ENCODE results near the gene DGKH.

DGKH gene

GRCh38 chr13:42022336-42022735 is 26.1 kb upstream of the DGKH start:
- no CpG with 5 or more reads among the region's 4 CpGs for WGBS (ENCODE audit: insufficient coverage, insufficient read length)
- no peak overlapping the region for H3K27ac ChIP-seq (ENCODE audit: low read length)

DNA sequence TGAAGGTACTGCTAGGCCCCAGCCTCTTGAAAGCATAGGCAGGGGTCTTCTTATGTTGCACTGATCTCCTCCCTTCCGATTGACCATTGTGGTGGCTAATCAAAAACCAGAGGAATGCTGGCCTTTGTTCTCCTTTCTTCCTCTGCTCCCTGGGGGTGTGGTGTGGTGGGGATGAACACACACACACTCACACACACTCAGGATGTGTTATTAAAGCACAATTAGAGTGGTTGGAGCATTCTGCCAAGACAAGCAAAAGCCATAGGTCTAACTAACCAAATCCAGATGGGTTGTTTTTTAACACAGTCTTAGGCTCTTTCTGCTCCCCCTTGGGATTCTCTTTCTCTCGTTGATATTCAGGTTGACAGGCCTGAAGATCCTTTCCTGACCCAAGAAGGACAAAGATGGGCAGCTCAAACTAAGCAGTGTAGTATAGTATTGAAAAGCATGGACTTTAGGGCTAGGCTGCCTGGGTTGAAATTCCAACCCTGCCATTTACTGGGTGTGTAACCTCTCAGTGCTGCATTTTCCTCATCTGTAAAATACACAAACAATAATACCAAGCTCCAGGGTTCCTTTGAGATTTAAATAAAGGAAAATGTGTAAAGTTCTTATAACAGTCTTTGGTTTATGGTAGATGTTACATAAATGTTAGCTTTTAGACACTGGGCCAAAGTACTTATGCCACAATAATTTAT is 25.5 kb upstream of the DGKH start:
- Histone ChIP-seq H3K27me3 (ENCODE audit: control insufficient read depth, insufficient read depth, low read length) (no peaks in the 10 kb centered on the region), H3K4me1 (ENCODE audit: control insufficient read depth, insufficient read depth, low read length) (no peaks in the 10 kb centered on the region), H3K9me3 (ENCODE audit: control insufficient read depth, insufficient read depth, low read length) (no peaks in the 10 kb centered on the region), H3K36me3 (ENCODE audit: control insufficient read depth, insufficient read depth, low read length) (no peaks in the 10 kb centered on the region), H3K4me3 (ENCODE audit: low read length) (no peak overlapping the region), H3K27ac (ENCODE audit: low read length) (no peak overlapping the region)
- no peak for DNase-seq (ENCODE audit: low read depth, low spot score)
- no CpG with 5 or more reads among the region's 2 CpGs for WGBS (ENCODE audit: insufficient coverage, insufficient read length)

More at GRCh38 chr13:42022336-42022735, 26.1 kb upstream of the DGKH start:
- Histone ChIP-seq H3K4me1 (ENCODE audit: control insufficient read depth, insufficient read depth, low read length) (no peaks in the 10 kb centered on the region), H3K4me3 (ENCODE audit: low read length) (no peak overlapping the region), H3K9me3 (ENCODE audit: control insufficient read depth, insufficient read depth, low read length) (no peaks in the 10 kb centered on the region), H3K27me3 (ENCODE audit: control insufficient read depth, insufficient read depth, low read length) (no peaks in the 10 kb centered on the region), H3K36me3 (ENCODE audit: control insufficient read depth, insufficient read depth, low read length) (no peaks in the 10 kb centered on the region)
- DNase-seq (ENCODE audit: low read depth, low spot score) = no peak

DNA sequence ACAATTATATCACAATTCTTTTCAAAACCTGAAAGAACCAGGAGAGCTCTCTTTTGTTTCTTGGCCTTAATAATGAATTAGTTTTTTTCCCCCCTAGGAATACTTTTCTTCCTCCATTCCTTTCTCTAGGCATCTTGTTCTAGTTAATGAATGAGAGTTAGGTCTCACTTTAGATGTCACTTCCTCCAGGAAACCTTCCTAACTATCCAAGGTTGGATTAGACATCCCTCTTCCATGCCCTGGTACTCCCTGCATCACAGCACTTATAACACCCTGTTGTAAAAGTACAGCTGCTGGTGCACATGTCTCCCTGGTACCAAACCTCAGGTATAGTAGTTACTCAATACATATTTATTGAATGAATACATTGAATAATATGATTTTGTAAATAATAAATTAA is 21.2 kb upstream of the DGKH start:
- no peak for DNase-seq (ENCODE audit: low read depth, low spot score)
- Histone ChIP-seq H3K4me1 (ENCODE audit: control insufficient read depth, insufficient read depth, low read length) (no peaks in the 10 kb centered on the region), H3K27ac (ENCODE audit: low read length) (no peak overlapping the region), H3K36me3 (ENCODE audit: control insufficient read depth, insufficient read depth, low read length) (no peaks in the 10 kb centered on the region), H3K27me3 (ENCODE audit: control insufficient read depth, insufficient read depth, low read length) (no peaks in the 10 kb centered on the region), H3K4me3 (ENCODE audit: low read length) (no peak overlapping the region), H3K9me3 (ENCODE audit: control insufficient read depth, insufficient read depth, low read length) (no peaks in the 10 kb centered on the region)

- H3K27me3 ChIP-seq (ENCODE audit: control insufficient read depth, insufficient read depth, low read length) = no peaks in the 10 kb centered on the region
- H3K9me3 ChIP-seq (ENCODE audit: control insufficient read depth, insufficient read depth, low read length) = no peaks in the 10 kb centered on the region
- no peak overlapping the region for H3K27ac ChIP-seq (ENCODE audit: low read length)
- no peaks in the 10 kb centered on the region for H3K36me3 ChIP-seq (ENCODE audit: control insufficient read depth, insufficient read depth, low read length)
- H3K4me1 ChIP-seq (ENCODE audit: control insufficient read depth, insufficient read depth, low read length) = no peaks in the 10 kb centered on the region
- no peak overlapping the region for H3K4me3 ChIP-seq (ENCODE audit: low read length)
- no peak for DNase-seq (ENCODE audit: low read depth, low spot score)
- no CpG with 5 or more reads among the region's 3 CpGs for WGBS (ENCODE audit: insufficient coverage, insufficient read length)
Observed at GRCh38 chr13:42028113-42028799, 20.2 kb upstream of the DGKH start.

DNA sequence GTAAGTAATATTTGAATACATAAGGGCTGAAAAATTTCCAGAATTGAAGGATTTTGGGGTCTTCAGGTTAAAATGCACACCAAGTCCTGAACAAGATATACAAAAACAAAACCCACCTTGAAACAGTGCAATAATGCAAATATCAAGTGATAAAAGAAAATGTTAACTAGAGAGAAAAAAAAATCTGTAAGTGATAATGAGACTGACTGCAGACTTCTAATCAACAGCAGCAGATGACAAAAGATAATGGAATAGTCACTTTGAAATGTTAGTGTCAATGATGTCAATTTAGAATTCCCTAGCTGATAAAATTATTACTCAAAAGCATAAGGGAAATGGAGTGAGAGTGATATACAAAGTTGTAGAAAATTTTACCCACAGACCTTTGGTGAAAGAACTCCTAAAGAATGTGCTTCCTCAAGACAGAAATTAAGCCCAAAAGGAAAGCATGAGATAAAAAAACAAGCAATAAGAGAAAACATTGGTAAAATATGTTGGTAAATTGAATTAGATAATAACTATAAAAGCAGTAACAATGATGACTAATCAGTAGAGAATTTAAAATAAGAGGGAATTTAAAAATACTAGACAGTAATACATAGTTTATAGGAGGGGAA is 12.4 kb upstream of the DGKH start:
- DNase-seq (ENCODE audit: low read depth, low spot score) = no peak
- H3K36me3 ChIP-seq (ENCODE audit: control insufficient read depth, insufficient read depth, low read length) = no peaks in the 10 kb centered on the region
- no peaks in the 10 kb centered on the region for H3K9me3 ChIP-seq (ENCODE audit: control insufficient read depth, insufficient read depth, low read length)
- H3K4me1 ChIP-seq (ENCODE audit: control insufficient read depth, insufficient read depth, low read length) = no peaks in the 10 kb centered on the region
- H3K4me3 ChIP-seq (ENCODE audit: low read length) = no peak overlapping the region
- H3K27me3 ChIP-seq (ENCODE audit: control insufficient read depth, insufficient read depth, low read length) = peaks cover 13% of the 10 kb centered on the region; the same call in 1 of the 2 replicates
- no peak overlapping the region for H3K27ac ChIP-seq (ENCODE audit: low read length)

GRCh38 chr13:42036711-42037110 is 11.7 kb upstream of the DGKH start:
- H3K27me3 ChIP-seq (ENCODE audit: control insufficient read depth, insufficient read depth, low read length) = peaks cover 13% of the 10 kb centered on the region; the same call in 1 of the 2 replicates
- no peak overlapping the region for H3K4me3 ChIP-seq (ENCODE audit: low read length)
- no peak overlapping the region for H3K27ac ChIP-seq (ENCODE audit: low read length)
- no peaks in the 10 kb centered on the region for H3K36me3 ChIP-seq (ENCODE audit: control insufficient read depth, insufficient read depth, low read length)
- H3K9me3 ChIP-seq (ENCODE audit: control insufficient read depth, insufficient read depth, low read length) = no peaks in the 10 kb centered on the region
- no peaks in the 10 kb centered on the region for H3K4me1 ChIP-seq (ENCODE audit: control insufficient read depth, insufficient read depth, low read length)
- no CpG with 5 or more reads among the region's 3 CpGs for WGBS (ENCODE audit: insufficient coverage, insufficient read length)
- DNase-seq (ENCODE audit: low read depth, low spot score) = no peak

GRCh38 chr13:42038661-42039456 is 9.6 kb upstream of the DGKH start:
- no CpG with 5 or more reads among the region's 19 CpGs for WGBS (ENCODE audit: insufficient coverage, insufficient read length)
- Histone ChIP-seq H3K4me1 (ENCODE audit: control insufficient read depth, insufficient read depth, low read length) (no peaks in the 10 kb centered on the region), H3K27ac (ENCODE audit: low read length) (no peak overlapping the region), H3K27me3 (ENCODE audit: control insufficient read depth, insufficient read depth, low read length) (peaks cover 13% of the 10 kb centered on the region; the same call in 1 of the 2 replicates), H3K4me3 (ENCODE audit: low read length) (no peak overlapping the region), H3K36me3 (ENCODE audit: control insufficient read depth, insufficient read depth, low read length) (no peaks in the 10 kb centered on the region), H3K9me3 (ENCODE audit: control insufficient read depth, insufficient read depth, low read length) (no peaks in the 10 kb centered on the region)
- DNase-seq (ENCODE audit: low read depth, low spot score) = no peak

DNA sequence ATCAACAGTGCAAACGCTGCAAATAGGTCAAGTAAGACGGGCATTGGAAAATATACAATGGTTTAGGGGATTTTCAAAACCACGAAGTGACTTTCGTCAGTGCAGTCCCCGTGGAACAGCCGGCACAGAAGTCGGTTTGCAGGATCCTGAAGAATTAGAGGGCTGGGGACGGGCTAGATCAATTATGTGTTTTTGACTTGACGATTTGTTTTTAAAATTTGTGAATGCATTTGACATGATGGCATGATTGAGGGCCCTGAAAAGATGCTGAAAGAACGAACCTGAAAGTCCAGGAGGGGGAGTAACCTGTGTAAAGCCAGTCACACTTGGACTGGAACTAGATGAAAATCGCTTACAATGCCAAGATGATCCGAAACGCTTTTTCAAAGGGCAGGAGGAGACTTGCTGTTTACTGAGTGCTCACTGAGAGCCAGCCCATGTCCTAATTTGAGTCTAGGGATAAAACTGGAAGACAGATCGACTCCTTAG is 8.9 kb upstream of the DGKH start:
- no peaks in the 10 kb centered on the region for H3K9me3 ChIP-seq (ENCODE audit: control insufficient read depth, insufficient read depth, low read length)

DNA sequence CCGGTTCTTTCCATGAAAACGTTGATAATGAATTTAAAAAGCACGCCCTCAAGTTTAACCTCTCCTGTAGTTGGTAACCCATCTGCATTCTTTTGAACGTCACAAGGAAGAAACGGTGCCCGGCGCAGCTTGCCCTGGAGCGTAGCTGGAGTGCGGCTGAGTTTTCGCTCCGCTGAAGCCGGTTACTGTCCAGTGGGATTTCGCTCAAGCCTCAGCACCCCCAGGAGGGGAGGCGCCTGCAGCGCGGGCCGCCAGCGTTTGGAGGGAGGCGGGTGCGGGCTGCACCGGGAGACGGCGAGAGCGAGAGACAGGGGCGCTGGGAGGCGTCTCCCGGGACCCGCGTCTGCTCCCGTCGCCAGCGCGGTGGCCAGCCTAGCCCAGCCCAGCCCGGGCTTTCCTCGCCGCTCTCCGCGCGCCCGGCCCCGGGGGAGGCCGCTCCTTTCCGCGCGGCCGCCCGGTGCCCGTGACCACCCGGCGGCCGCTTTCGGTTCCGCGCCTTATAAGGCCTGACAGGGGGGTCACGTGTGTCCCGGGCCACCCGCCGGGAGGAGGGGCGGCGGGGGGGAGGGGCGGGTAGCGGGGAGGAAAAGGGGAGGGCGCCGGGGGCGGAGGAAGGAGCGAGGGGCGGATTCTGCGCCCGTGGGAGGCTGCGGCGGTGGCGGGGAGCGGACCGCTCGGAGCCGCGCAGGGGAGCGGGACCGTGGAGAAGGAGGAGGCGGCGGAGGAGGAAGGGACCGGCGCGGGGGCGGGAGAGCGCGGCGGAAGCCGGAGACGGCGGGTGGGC is 8.3 kb upstream of the DGKH start:
- H3K36me3 ChIP-seq (ENCODE audit: control insufficient read depth, insufficient read depth, low read length) = no peaks in the 10 kb centered on the region
- no CpG with 5 or more reads among the region's 91 CpGs for WGBS (ENCODE audit: insufficient coverage, insufficient read length)
- H3K27me3 ChIP-seq (ENCODE audit: control insufficient read depth, insufficient read depth, low read length) = peaks cover 13% of the 10 kb centered on the region; the same call in 1 of the 2 replicates
- no peak for DNase-seq (ENCODE audit: low read depth, low spot score)
- H3K27ac ChIP-seq (ENCODE audit: low read length) = no peak overlapping the region
- no peaks in the 10 kb centered on the region for H3K4me1 ChIP-seq (ENCODE audit: control insufficient read depth, insufficient read depth, low read length)
- no peaks in the 10 kb centered on the region for H3K9me3 ChIP-seq (ENCODE audit: control insufficient read depth, insufficient read depth, low read length)
- H3K4me3 ChIP-seq (ENCODE audit: low read length) = peak overlapping the region; percentile 88

More for the DNA sequence above, 8.9 kb upstream of the DGKH start:
- Histone ChIP-seq H3K27me3 (ENCODE audit: control insufficient read depth, insufficient read depth, low read length) (peaks cover 13% of the 10 kb centered on the region; the same call in 1 of the 2 replicates), H3K36me3 (ENCODE audit: control insufficient read depth, insufficient read depth, low read length) (no peaks in the 10 kb centered on the region), H3K27ac (ENCODE audit: low read length) (no peak overlapping the region), H3K4me3 (ENCODE audit: low read length) (peak overlapping the region; percentile 88; the same call in 1 of the 2 replicates), H3K4me1 (ENCODE audit: control insufficient read depth, insufficient read depth, low read length) (no peaks in the 10 kb centered on the region)
- DNase-seq (ENCODE audit: low read depth, low spot score) = no peak
- no CpG with 5 or more reads among the region's 14 CpGs for WGBS (ENCODE audit: insufficient coverage, insufficient read length)

- Histone ChIP-seq H3K9me3 (ENCODE audit: control insufficient read depth, insufficient read depth, low read length) (no peaks in the 10 kb centered on the region), H3K4me3 (ENCODE audit: low read length) (peak overlapping the region; percentile 88), H3K27ac (ENCODE audit: low read length) (no peak overlapping the region), H3K4me1 (ENCODE audit: control insufficient read depth, insufficient read depth, low read length) (no peaks in the 10 kb centered on the region), H3K27me3 (ENCODE audit: control insufficient read depth, insufficient read depth, low read length) (peaks cover 13% of the 10 kb centered on the region; the same call in 1 of the 2 replicates), H3K36me3 (ENCODE audit: control insufficient read depth, insufficient read depth, low read length) (no peaks in the 10 kb centered on the region)
- WGBS (ENCODE audit: insufficient coverage, insufficient read length) = no CpG with 5 or more reads among the region's 49 CpGs
- DNase-seq (ENCODE audit: low read depth, low spot score) = no peak
Observed at GRCh38 chr13:42040730-42041010, 7.8 kb upstream of the DGKH start.

All from iPS DF 6.9 (cell line).